ENCODE data around the gene RTRAF. TPM values are rescaled to one million over a fixed set of nuclear protein-coding genes. Genes with fewer than 3 reads are reported as not detected.

Gene RTRAF
- polyA plus RNA-seq, 1 donor from 2014 or later = 119 TPM

DNA sequence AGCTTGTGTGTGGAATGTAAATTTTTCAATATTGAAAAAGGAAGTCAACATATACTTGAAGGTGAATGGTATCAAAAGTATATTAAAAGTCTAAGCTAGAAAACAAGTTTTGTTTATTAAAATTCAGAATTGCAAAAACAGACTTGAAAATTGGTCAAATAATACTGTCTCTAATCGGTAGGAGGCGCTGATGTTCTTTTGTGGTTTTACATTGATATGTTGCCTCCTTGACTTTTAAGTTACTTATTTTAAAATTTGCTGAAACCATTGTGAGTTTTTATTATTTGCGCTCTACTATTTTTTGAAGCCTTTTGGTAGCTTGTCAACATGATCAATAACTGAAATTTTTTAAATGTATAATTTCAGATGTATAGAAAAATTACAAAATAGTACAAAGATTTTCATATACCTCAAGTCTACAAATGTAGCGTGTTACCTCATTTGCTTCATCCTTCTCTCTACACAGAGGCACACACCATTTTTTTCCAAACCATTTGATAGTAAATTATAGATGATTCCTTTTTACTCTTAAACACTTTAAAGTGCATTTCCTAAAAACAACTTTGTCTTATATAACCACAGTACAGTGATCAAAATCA is 6.9 kb downstream of the RTRAF start:
- peaks cover 3% of the 10 kb centered on the region for H3K36me3 ChIP-seq (ENCODE audit: insufficient read depth, low read length)
- H3K27ac ChIP-seq (ENCODE audit: low read length) = no peak overlapping the region
- H3K9me2 ChIP-seq (ENCODE audit: insufficient read depth, low read length) = no peaks in the 10 kb centered on the region
- H3K4me3 ChIP-seq (ENCODE audit: low read length) = no peak overlapping the region
- H3F3A ChIP-seq (ENCODE audit: insufficient read depth, low read length, poor library complexity, severe bottlenecking) = no peaks in the 10 kb centered on the region
- TF ChIP-seq CTCF (IDR thresholded peaks at IDR 0.05; ENCODE audit: poor library complexity, severe bottlenecking) (peak; percentile 62), RAD21 (conservative IDR thresholded peaks at IDR 0.05) (peak; percentile 68), SMC3 (conservative IDR thresholded peaks at IDR 0.05; ENCODE audit: poor library complexity) (peak; percentile 63)
- TF ChIP-seq, protein P1, sequence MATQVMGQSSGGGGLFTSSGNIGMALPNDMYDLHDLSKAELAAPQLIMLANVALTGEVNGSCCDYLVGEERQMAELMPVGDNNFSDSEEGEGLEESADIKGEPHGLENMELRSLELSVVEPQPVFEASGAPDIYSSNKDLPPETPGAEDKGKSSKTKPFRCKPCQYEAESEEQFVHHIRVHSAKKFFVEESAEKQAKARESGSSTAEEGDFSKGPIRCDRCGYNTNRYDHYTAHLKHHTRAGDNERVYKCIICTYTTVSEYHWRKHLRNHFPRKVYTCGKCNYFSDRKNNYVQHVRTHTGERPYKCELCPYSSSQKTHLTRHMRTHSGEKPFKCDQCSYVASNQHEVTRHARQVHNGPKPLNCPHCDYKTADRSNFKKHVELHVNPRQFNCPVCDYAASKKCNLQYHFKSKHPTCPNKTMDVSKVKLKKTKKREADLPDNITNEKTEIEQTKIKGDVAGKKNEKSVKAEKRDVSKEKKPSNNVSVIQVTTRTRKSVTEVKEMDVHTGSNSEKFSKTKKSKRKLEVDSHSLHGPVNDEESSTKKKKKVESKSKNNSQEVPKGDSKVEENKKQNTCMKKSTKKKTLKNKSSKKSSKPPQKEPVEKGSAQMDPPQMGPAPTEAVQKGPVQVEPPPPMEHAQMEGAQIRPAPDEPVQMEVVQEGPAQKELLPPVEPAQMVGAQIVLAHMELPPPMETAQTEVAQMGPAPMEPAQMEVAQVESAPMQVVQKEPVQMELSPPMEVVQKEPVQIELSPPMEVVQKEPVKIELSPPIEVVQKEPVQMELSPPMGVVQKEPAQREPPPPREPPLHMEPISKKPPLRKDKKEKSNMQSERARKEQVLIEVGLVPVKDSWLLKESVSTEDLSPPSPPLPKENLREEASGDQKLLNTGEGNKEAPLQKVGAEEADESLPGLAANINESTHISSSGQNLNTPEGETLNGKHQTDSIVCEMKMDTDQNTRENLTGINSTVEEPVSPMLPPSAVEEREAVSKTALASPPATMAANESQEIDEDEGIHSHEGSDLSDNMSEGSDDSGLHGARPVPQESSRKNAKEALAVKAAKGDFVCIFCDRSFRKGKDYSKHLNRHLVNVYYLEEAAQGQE (IDR thresholded peaks at IDR 0.05; ENCODE audit: borderline replicate concordance) = no peak
- H4K20me1 ChIP-seq (ENCODE audit: insufficient read depth) = no peaks in the 10 kb centered on the region
- H2AFZ ChIP-seq (ENCODE audit: low read depth, low read length) = no peak overlapping the region
- no peak overlapping the region for H3K9ac ChIP-seq (ENCODE audit: low read length)
- H3K79me2 ChIP-seq (replicated peaks; ENCODE audit: insufficient read depth, low read length) = peaks cover 39% of the 10 kb centered on the region
- H3K4me2 ChIP-seq (ENCODE audit: low read length) = no peak overlapping the region
- H3K27me3 ChIP-seq (ENCODE audit: insufficient read depth, low read depth, low read length) = no peaks in the 10 kb centered on the region
- no peaks in the 10 kb centered on the region for H3K9me3 ChIP-seq (ENCODE audit: low read length)

- no peaks in the 10 kb centered on the region for H4K20me1 ChIP-seq (ENCODE audit: insufficient read depth)
- TF ChIP-seq EP300 (conservative IDR thresholded peaks at IDR 0.05; ENCODE audit: poor library complexity, severe bottlenecking) = no peak
- TF ChIP-seq MXI1 (conservative IDR thresholded peaks at IDR 0.05; ENCODE audit: poor library complexity, severe bottlenecking) = no peak
- no peak for TF ChIP-seq RAD21 (conservative IDR thresholded peaks at IDR 0.05)
- TF ChIP-seq SMC3 (conservative IDR thresholded peaks at IDR 0.05; ENCODE audit: poor library complexity) = no peak
- no peak for TF ChIP-seq TAF1 (IDR thresholded peaks at IDR 0.05; ENCODE audit: low read depth)
- no peak for TF ChIP-seq POLR2AphosphoS5 (IDR thresholded peaks at IDR 0.05)
- TF ChIP-seq, protein P1 (IDR thresholded peaks at IDR 0.05; ENCODE audit: borderline replicate concordance) = no peak
- no peak for TF ChIP-seq EZH2 (IDR thresholded peaks at IDR 0.05; ENCODE audit: borderline replicate concordance, insufficient read depth, low read length, poor library complexity, severe bottlenecking)
- no peak for TF ChIP-seq CTCF (IDR thresholded peaks at IDR 0.05; ENCODE audit: poor library complexity, severe bottlenecking)
- H3K27ac ChIP-seq (ENCODE audit: low read length) = no peak overlapping the region
- no peaks in the 10 kb centered on the region for H3K9me3 ChIP-seq (ENCODE audit: low read length)
- H3K27me3 ChIP-seq (ENCODE audit: insufficient read depth, low read depth, low read length) = no peaks in the 10 kb centered on the region
- H3K9me2 ChIP-seq (ENCODE audit: insufficient read depth, low read length) = no peaks in the 10 kb centered on the region
- H3K79me2 ChIP-seq (replicated peaks; ENCODE audit: insufficient read depth, low read length) = peaks cover 23% of the 10 kb centered on the region
- no peak overlapping the region for H3K4me2 ChIP-seq (ENCODE audit: low read length)
- peaks cover 8% of the 10 kb centered on the region for H3K36me3 ChIP-seq (ENCODE audit: insufficient read depth, low read length)
- no peak overlapping the region for H3K4me3 ChIP-seq (ENCODE audit: low read length)
- no peak overlapping the region for H2AFZ ChIP-seq (ENCODE audit: low read depth, low read length)
- no peaks in the 10 kb centered on the region for H3F3A ChIP-seq (ENCODE audit: insufficient read depth, low read length, poor library complexity, severe bottlenecking)
- no peak overlapping the region for H3K9ac ChIP-seq (ENCODE audit: low read length)
These were observed 9.0 kb downstream of the RTRAF start for GRCh38 chr14:51998348-51998747.

Measured in neural cell (in vitro differentiated cells).